ENCODE measurements around the gene MAPK8IP1. TPM values are rescaled to one million over a fixed set of nuclear protein-coding genes. Genes with fewer than 3 reads are reported as not detected.

The MAPK8IP1 gene
- total RNA-seq, 1 experiment from 2014 or later, result 12.7 TPM

DNA sequence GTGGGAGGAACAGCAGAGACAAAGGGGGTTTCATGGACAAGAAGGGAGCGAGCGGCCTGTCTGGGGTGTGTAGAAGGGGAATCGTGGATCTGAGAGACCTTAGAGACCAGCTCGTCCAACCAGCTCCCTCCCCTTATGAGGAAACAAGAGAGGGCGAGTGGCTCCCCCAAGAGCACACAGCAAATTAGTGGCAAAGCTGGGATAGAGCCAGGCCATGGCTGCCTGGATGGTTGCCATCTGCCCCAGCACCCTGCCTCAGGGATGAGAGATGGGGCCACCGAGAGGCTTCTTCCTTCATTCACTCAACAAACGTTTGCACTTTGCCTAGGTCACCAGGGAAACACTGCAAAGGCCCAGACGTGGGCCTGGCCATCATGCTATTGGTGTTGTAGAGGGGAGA, 4.1 kb downstream of the MAPK8IP1 start:
- no TSS peak for BruUV-seq (replicated peaks)
- Histone ChIP-seq H3K27ac (ENCODE audit: low read length) (no peak overlapping the region), H3K9me3 (ENCODE audit: control insufficient read depth, insufficient read depth, low read depth, low read length) (no peaks in the 10 kb centered on the region), H3K4me1 (ENCODE audit: control insufficient read depth, insufficient read depth, low read length) (no peaks in the 10 kb centered on the region), H3K4me3 (ENCODE audit: low read depth in 2 of 2, low read length in 2 of 2) (no peak overlapping the region), H3K36me3 (ENCODE audit: control insufficient read depth, insufficient read depth, low read length) (no peaks in the 10 kb centered on the region), H3K27me3 (ENCODE audit: control insufficient read depth, insufficient read depth, low read length) (no peaks in the 10 kb centered on the region)
- intact Hi-C loops (cut with micrococcal nuclease; ENCODE audit: unreplicated experiment) (no loop called here), in situ Hi-C loops (cut with HindIII; ENCODE audit: low pct_unique_long_range_greater_than_20kb, low sequenced_read_pairs) (no loop called here)
- no peak for TF ChIP-seq TCF7L2 (IDR thresholded peaks at IDR 0.05; ENCODE audit: low read depth, low read length)
- TF ChIP-seq, protein P1, sequence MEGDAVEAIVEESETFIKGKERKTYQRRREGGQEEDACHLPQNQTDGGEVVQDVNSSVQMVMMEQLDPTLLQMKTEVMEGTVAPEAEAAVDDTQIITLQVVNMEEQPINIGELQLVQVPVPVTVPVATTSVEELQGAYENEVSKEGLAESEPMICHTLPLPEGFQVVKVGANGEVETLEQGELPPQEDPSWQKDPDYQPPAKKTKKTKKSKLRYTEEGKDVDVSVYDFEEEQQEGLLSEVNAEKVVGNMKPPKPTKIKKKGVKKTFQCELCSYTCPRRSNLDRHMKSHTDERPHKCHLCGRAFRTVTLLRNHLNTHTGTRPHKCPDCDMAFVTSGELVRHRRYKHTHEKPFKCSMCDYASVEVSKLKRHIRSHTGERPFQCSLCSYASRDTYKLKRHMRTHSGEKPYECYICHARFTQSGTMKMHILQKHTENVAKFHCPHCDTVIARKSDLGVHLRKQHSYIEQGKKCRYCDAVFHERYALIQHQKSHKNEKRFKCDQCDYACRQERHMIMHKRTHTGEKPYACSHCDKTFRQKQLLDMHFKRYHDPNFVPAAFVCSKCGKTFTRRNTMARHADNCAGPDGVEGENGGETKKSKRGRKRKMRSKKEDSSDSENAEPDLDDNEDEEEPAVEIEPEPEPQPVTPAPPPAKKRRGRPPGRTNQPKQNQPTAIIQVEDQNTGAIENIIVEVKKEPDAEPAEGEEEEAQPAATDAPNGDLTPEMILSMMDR (IDR thresholded peaks at IDR 0.05), result no peak
- TF ChIP-seq POLR2AphosphoS5 (IDR thresholded peaks at IDR 0.05; ENCODE audit: low read depth, low read length), result no peak
- TF ChIP-seq SIN3A (IDR thresholded peaks at IDR 0.05; ENCODE audit: borderline replicate concordance, insufficient read depth, low read depth, low read length), result no peak
- ChIA-PET POLR2A (no interaction called here), CTCF (interaction anchor here (0.6 kb wide), 1 partner anchor 445 kb away, joined by 5 read pairs; no protein-coding TSS in a partner anchor)
- ATAC-seq (no peak), DNase-seq (ENCODE audit: low read depth, low spot score) (no peak)

DNA sequence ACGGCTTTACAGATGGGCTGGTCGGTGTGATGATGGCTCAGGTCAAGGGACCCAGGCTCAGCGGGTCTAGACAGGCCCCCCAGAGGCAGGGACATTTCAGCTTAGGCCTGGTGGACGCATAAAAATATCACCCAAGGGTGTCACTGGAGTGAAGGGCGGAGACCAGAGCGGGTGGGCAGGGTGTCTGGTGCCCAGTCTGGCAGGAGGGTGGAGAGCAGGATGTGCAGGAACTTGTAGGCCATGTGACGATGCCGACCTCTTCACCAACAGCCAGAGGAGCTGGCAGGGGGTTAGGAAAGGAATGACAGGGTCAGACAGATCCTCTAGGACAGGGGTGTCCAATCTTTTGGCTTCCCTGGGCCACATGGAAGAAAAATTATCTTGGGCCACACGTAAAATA, 4.5 kb downstream of the MAPK8IP1 start:
- Histone ChIP-seq H3K4me3 (ENCODE audit: low read depth in 2 of 2, low read length in 2 of 2) (no peak overlapping the region), H3K9me3 (ENCODE audit: control insufficient read depth, insufficient read depth, low read depth, low read length) (no peaks in the 10 kb centered on the region), H3K27me3 (ENCODE audit: control insufficient read depth, insufficient read depth, low read length) (no peaks in the 10 kb centered on the region), H3K27ac (ENCODE audit: low read length) (no peak overlapping the region), H3K36me3 (ENCODE audit: control insufficient read depth, insufficient read depth, low read length) (no peaks in the 10 kb centered on the region), H3K4me1 (ENCODE audit: control insufficient read depth, insufficient read depth, low read length) (no peaks in the 10 kb centered on the region)
- intact Hi-C loops (cut with micrococcal nuclease; ENCODE audit: unreplicated experiment) (no loop called here), in situ Hi-C loops (cut with HindIII; ENCODE audit: low pct_unique_long_range_greater_than_20kb, low sequenced_read_pairs) (no loop called here)
- DNase-seq (ENCODE audit: low read depth, low spot score), result no peak
- no peak for ATAC-seq
- TF ChIP-seq SIN3A (IDR thresholded peaks at IDR 0.05; ENCODE audit: borderline replicate concordance, insufficient read depth, low read depth, low read length), result no peak
- TF ChIP-seq, protein P2, sequence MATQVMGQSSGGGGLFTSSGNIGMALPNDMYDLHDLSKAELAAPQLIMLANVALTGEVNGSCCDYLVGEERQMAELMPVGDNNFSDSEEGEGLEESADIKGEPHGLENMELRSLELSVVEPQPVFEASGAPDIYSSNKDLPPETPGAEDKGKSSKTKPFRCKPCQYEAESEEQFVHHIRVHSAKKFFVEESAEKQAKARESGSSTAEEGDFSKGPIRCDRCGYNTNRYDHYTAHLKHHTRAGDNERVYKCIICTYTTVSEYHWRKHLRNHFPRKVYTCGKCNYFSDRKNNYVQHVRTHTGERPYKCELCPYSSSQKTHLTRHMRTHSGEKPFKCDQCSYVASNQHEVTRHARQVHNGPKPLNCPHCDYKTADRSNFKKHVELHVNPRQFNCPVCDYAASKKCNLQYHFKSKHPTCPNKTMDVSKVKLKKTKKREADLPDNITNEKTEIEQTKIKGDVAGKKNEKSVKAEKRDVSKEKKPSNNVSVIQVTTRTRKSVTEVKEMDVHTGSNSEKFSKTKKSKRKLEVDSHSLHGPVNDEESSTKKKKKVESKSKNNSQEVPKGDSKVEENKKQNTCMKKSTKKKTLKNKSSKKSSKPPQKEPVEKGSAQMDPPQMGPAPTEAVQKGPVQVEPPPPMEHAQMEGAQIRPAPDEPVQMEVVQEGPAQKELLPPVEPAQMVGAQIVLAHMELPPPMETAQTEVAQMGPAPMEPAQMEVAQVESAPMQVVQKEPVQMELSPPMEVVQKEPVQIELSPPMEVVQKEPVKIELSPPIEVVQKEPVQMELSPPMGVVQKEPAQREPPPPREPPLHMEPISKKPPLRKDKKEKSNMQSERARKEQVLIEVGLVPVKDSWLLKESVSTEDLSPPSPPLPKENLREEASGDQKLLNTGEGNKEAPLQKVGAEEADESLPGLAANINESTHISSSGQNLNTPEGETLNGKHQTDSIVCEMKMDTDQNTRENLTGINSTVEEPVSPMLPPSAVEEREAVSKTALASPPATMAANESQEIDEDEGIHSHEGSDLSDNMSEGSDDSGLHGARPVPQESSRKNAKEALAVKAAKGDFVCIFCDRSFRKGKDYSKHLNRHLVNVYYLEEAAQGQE (IDR thresholded peaks at IDR 0.05; ENCODE audit: insufficient read depth in 1 of 2, low read depth in 2 of 2, low read length in 1 of 2), result no peak
- no peak for TF ChIP-seq TCF7L2 (IDR thresholded peaks at IDR 0.05; ENCODE audit: low read depth, low read length)
- TF ChIP-seq POLR2AphosphoS5 (IDR thresholded peaks at IDR 0.05; ENCODE audit: low read depth, low read length), result no peak
- TF ChIP-seq, protein P1 (IDR thresholded peaks at IDR 0.05), result no peak
- no TSS peak for BruUV-seq (replicated peaks)
- CTCF ChIA-PET, result no interaction called here
- POLR2A ChIA-PET, result interaction anchor here (0.5 kb wide), 1 partner anchor 260 kb away, joined by 3 read pairs; no protein-coding TSS in a partner anchor
